ENCODE measurements around the gene CCT7. TPM values are rescaled to one million over a fixed set of nuclear protein-coding genes. Genes with fewer than 3 reads are reported as not detected.

The CCT7 gene
- total RNA-seq, 1 experiment from 2014 or later: 648 TPM

DNA sequence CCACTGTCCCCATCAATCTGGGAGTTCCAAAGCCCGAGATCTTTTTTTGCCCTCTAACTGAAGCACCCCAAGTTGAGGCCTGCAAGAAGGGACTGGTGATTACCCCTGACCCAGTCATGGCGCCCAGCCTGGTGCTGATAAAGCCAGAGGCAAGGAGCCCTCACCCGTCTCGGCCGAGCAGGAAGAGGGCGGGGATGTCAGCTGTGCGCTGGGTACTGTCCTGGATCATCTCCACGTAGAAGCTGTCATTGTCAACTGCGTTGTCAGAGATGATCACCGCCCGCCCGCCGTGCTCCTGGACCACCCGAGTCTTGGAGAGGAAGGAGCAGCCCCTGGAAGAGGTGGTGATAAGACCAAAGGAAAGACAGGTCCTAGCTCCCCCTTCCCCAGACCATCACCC, 5.5 kb upstream of the CCT7 start:
- H3K27me3 ChIP-seq (replicated peaks; ENCODE audit: insufficient read depth, low read depth, low read length, poor library complexity): no peaks in the 10 kb centered on the region
- peaks cover 8% of the 10 kb centered on the region for H3K36me3 ChIP-seq (ENCODE audit: insufficient read depth, low read length, poor library complexity, severe bottlenecking)
- POLR2A ChIA-PET (ENCODE audit: low non-redundant PET): interaction anchor here (0.7 kb wide), 1 partner anchor 17 kb away, joined by 5 read pairs; no protein-coding TSS in a partner anchor
- DNase-seq (ENCODE audit: low spot score): no peak
- H3K9me3 ChIP-seq (ENCODE audit: low read depth, low read length, poor library complexity, severe bottlenecking): no peaks in the 10 kb centered on the region
- H3K4me1 ChIP-seq (ENCODE audit: insufficient read depth, low read length, poor library complexity, severe bottlenecking): no peaks in the 10 kb centered on the region
- no TSS peak for BruUV-seq (replicated peaks)
- H3K4me3 ChIP-seq (ENCODE audit: low read depth, low read length, poor library complexity, severe bottlenecking): no peak overlapping the region
- CTCF ChIA-PET: no interaction called here
- TF ChIP-seq, protein P1, sequence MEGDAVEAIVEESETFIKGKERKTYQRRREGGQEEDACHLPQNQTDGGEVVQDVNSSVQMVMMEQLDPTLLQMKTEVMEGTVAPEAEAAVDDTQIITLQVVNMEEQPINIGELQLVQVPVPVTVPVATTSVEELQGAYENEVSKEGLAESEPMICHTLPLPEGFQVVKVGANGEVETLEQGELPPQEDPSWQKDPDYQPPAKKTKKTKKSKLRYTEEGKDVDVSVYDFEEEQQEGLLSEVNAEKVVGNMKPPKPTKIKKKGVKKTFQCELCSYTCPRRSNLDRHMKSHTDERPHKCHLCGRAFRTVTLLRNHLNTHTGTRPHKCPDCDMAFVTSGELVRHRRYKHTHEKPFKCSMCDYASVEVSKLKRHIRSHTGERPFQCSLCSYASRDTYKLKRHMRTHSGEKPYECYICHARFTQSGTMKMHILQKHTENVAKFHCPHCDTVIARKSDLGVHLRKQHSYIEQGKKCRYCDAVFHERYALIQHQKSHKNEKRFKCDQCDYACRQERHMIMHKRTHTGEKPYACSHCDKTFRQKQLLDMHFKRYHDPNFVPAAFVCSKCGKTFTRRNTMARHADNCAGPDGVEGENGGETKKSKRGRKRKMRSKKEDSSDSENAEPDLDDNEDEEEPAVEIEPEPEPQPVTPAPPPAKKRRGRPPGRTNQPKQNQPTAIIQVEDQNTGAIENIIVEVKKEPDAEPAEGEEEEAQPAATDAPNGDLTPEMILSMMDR (conservative IDR thresholded peaks at IDR 0.05; ENCODE audit: low read depth, low read length): no peak
- no peak for TF ChIP-seq EZH2 (IDR thresholded peaks at IDR 0.05; ENCODE audit: borderline replicate concordance, low read depth, low read length, poor library complexity, severe bottlenecking)
- H3K27ac ChIP-seq (ENCODE audit: low read depth, low read length, poor library complexity, severe bottlenecking): no peak overlapping the region
- intact Hi-C loops (cut with micrococcal nuclease; ENCODE audit: unreplicated experiment): no loop called here

GRCh38 chr2:73232403-73233153, 1.5 kb upstream of the CCT7 start:
- Histone ChIP-seq H3K27ac (ENCODE audit: low read depth, low read length, poor library complexity, severe bottlenecking) (peak overlapping the region; percentile 67), H3K4me3 (ENCODE audit: low read depth, low read length, poor library complexity, severe bottlenecking) (peak overlapping the region; percentile 75), H3K27me3 (replicated peaks; ENCODE audit: insufficient read depth, low read depth, low read length, poor library complexity) (no peaks in the 10 kb centered on the region), H3K36me3 (ENCODE audit: insufficient read depth, low read length, poor library complexity, severe bottlenecking) (peaks cover 7% of the 10 kb centered on the region), H3K9me3 (ENCODE audit: low read depth, low read length, poor library complexity, severe bottlenecking) (no peaks in the 10 kb centered on the region), H3K4me1 (ENCODE audit: insufficient read depth, low read length, poor library complexity, severe bottlenecking) (peaks cover 12% of the 10 kb centered on the region)
- TF ChIP-seq, protein P1 (conservative IDR thresholded peaks at IDR 0.05; ENCODE audit: low read depth, low read length): no peak
- TF ChIP-seq EZH2 (IDR thresholded peaks at IDR 0.05; ENCODE audit: borderline replicate concordance, low read depth, low read length, poor library complexity, severe bottlenecking): no peak
- CTCF ChIA-PET: interaction anchor here (0.8 to 1.3 kb wide), 3 partner anchors 20 to 58 kb away, joined by 3 to 6 read pairs (median 3); no protein-coding TSS in a partner anchor
- intact Hi-C loops (cut with micrococcal nuclease; ENCODE audit: unreplicated experiment): no loop called here
- POLR2A ChIA-PET (ENCODE audit: low non-redundant PET): no interaction called here
- no TSS peak for BruUV-seq (replicated peaks)
- DNase-seq (ENCODE audit: low spot score): no peak

DNA sequence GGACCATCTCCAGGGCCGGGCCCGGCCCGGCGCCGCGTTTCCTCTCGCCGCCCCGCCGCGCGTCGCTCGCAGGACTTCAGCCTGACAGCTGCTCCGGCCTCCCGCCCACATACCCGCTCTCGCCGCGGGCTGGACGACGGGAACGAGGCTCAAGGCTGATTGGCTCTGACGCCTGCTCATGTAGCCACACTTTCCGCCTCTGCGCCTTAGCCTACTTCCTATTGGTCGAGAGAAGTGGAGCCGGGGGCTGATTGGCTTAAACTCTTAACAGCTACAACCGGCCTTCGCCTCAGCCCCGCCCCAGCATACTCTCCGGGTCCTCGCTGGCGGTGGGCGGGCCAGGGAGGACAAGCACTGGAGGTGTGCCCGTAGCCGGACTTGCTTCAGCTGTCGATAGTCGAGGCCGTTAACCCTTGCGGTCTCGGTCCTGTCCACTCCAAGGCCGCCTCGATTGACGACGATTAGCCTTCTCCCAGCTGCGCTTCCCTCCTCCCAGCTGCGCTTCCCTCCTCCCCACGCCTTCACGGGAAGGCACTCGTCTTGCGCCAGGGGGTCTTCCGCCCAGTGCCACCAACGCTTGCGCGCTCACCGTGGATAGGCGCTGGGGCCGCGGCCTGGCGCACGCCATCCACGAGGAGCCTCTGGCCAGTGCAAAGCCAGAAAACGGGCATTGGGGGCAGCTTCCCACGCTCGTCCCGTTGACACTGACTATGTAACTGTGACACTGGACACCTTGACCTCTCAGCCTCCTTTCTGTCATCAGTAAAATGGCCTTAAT, 765 bp upstream of the CCT7 start, which contains the start of gene PRADC1:
TSS of gene PRADC1 (minus strand) at position 86 of the 778 bp plus-strand sequence. CDS start at position 7, 79 bp downstream.
- Histone ChIP-seq H3K9me3 (ENCODE audit: low read depth, low read length, poor library complexity, severe bottlenecking) (no peaks in the 10 kb centered on the region), H3K36me3 (ENCODE audit: insufficient read depth, low read length, poor library complexity, severe bottlenecking) (peaks cover 11% of the 10 kb centered on the region), H3K4me3 (ENCODE audit: low read depth, low read length, poor library complexity, severe bottlenecking) (peak within 1 kb of the TSS; percentile 75), H3K27ac (ENCODE audit: low read depth, low read length, poor library complexity, severe bottlenecking) (peak within 1 kb of the TSS; percentile 93), H3K4me1 (ENCODE audit: insufficient read depth, low read length, poor library complexity, severe bottlenecking) (peaks cover 12% of the 10 kb centered on the region), H3K27me3 (replicated peaks; ENCODE audit: insufficient read depth, low read depth, low read length, poor library complexity) (no peaks in the 10 kb centered on the region)
- ChIA-PET CTCF (interaction anchor here (0.8 to 1.3 kb wide), 3 partner anchors 21 to 57 kb away, joined by 3 to 6 read pairs (median 3); no protein-coding TSS in a partner anchor), POLR2A (ENCODE audit: low non-redundant PET) (no interaction called here)
- intact Hi-C loops (cut with micrococcal nuclease; ENCODE audit: unreplicated experiment): no loop called here
- DNase-seq (ENCODE audit: low spot score): peak; percentile 100
- BruUV-seq (replicated peaks): no TSS peak
- no peak for TF ChIP-seq EZH2 (IDR thresholded peaks at IDR 0.05; ENCODE audit: borderline replicate concordance, low read depth, low read length, poor library complexity, severe bottlenecking)
- TF ChIP-seq, protein P1 (conservative IDR thresholded peaks at IDR 0.05; ENCODE audit: low read depth, low read length): no peak
